GM08714 (cell line): ENCODE results near the gene CA5B.

Experiments
- H3K4me3 ChIP-seq: fragments of 200-500 bp; sonication (Bioruptor generic); 2 replicates; pipeline ENCODE4 v1.5.1; 2014; ENCODE audit warnings: mild to moderate bottlenecking, low read length, inconsistent platforms
- ZNF274 ChIP-seq: IDR thresholded peaks from 2 replicates; pipeline ENCODE4 v1.6.1; 2012; ENCODE audit warnings: mild to moderate bottlenecking, low read depth, low read length

Gene CA5B

DNA sequence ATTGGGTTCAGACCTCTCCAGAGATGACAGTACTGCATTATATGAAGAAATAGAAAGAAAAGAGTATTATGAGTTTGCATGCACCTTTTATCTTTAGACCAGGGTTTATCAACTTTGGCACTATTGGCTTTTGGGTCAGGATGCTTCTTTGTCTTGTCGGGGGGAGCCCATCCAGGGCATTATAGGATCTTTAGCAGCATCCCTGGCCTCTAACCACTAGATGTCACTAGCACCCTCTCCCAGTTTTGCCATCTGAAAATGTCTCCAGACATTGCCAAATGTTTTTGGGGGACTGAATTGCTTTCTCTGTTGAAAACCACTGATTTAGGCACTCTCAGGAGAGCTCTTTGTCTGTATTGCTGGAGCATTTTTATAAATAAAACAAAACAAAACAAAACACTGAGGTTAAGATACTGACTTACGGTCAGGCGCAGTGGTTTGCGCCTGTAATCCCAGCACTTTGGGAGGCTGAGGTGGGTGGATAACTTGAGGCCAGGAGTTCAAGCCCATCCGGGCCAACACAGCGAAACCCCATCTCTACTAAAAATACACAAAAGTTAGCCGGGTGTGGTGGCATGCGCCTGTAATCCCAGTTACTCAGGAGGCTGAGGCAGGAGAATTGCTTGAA lies 23.6 kb downstream of the CA5B start:
- H3K4me3 ChIP-seq: no peak overlapping the region
- no peak for TF ChIP-seq ZNF274

DNA sequence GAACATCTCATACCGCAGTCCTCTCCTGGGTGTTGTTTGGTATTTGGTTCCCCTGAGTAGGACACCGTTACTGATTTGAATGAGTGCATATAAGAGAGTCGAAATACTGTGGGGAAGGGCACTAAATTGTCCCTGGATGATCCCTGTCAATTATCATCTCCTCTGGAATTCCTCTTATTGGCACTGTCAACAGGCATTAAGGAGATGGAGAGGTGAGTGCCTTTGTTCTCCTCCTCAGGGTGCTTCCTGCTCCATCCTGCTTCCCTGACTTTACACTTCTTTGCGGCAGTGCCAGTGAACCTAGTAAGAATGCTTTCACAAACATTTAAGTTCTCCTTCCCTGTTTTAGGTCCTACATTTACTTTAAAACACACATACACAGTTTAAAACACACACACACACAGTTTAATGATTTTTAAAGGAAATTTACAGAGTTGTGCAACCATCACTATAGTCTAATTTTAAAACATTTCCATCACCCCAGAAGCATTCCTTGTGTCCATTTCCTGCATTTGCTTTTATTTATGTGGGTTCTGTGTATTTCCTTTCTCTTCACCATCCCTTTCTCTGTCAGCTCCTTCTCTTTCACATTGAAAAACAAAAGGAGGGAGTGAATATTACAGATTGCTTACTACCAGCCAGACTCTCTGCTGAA lies 31.4 kb downstream of the CA5B start:
- no peak for TF ChIP-seq ZNF274
- no peak overlapping the region for H3K4me3 ChIP-seq

DNA sequence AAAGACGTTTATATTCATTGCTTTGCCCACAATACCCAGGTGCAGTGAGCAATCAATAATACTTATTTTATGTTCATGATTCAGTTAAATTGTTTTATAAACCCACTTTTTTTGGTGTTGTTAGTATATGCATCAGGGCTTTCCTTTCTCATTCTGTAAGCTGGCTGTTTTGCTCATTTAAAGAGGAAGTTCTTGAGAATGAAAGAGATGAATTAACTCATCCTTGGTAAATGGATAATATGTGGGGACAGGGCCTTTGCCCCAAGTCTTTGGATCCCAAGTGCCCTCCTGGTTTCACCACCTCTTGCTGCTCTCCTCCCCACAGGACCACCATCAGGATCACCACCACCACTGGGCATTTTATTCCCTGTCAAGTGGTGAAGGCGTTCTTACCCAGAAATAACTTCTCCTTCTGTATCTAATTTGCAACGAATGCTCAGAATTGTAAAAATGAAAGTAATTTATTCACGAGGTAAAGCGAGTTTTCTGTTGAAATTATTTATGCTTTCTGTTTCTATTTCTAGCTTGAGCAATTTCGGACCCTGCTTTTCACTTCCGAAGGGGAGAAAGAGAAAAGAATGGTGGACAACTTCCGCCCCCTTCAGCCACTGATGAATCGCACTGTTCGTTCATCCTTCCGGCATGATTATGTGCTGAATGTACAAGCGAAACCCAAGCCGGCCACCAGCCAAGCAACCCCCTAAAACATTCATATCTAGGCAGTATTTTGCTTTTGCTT lies 44.1 kb downstream of the CA5B start:
- no peak for TF ChIP-seq ZNF274
- H3K4me3 ChIP-seq: peak overlapping the region; percentile 81

DNA sequence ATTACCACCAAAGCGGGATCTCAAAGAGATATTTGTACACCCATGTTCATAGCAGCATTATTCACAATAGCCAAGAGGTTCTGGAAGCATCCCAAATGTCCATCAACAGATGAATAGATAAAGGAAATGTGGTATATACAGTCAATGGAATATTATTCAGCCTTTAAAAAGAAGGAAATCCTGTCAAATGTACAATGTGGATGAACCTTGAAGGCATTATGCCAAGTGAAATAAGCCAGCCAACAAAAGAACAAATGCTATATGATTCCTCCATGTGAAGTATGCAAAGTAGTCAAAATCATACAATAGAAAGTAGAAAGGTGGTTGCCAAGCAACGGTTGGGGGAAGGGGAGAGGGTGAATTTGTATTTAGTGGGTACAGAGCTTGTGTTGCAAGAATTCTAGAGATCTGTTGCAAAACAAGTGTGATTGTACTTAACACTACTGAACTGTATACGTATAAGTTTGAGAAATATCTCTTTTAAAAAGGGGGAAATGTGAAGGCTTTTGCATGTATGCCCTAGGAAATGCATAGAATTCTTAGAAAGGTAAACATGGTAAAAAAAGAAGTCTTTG lies 47.2 kb downstream of the CA5B start:
- TF ChIP-seq ZNF274: no peak
- H3K4me3 ChIP-seq: no peak overlapping the region

DNA sequence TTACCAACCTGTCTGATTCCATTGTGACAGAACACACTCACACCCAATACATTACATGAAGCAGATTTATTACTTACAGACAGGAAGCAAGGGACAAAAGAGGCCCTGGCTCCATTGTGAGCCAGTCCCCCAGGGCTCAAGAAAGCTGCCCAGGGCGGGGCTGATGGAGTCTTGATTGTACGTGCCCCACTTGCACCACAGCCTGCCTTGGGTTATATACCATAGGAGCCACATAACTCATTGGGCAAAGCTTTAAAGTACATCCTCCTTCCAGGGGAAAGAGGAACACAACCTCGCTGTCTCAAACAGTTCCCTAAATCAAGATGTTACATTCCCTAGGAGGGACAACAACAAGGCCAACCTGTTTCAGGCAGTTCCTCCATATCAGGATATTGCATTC lies 48.8 kb downstream of the CA5B start:
- no peak for TF ChIP-seq ZNF274

DNA sequence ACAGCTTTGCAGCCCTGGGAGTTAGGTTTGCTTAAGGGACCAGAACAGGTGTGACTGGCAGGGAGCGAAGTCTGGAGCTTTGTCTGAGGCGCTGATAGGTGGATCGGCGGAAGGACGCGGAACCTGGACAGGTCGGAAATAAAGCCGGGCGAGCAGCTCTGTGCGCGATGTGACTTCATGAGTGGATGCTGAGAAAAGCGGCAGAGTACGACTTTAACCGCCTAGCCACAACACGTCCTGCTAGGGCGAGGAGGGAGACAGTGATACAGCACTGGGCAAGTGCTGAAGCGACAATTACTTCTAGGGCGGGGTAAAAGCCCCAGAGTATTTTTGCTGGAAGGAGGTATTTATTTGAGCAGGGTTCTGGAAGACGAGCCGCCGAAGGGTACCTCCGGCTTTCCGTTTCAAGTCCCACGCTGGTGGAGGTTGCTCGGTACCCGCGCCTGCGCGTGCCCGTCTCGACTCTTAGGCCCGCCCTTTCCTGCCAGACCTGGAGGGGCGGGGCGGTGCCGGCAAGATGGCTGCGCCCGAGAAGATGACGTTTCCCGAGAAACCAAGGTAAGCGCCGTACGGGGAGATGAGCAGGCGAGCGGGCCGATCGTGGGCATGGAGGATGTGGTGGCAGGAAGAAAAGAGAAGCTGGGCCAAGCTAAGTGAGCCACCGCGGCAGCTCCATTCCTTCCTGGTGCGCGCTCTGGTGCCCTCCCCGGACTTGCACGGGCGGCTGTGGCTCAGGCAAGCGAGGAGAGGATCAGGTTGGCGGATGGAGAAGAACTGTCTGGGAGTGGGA lies 52.1 kb downstream of the CA5B start, which contains the start of gene ZRSR2:
Gene ZRSR2 (plus strand): TSS at position 506 of the 790 bp plus-strand sequence. CDS start 12 bp downstream, at position 518.
- H3K4me3 ChIP-seq: peak within 1 kb of the TSS; percentile 77
- TF ChIP-seq ZNF274: no peak

More for the DNA sequence above, 48.8 kb downstream of the CA5B start:
- no peak overlapping the region for H3K4me3 ChIP-seq

DNA sequence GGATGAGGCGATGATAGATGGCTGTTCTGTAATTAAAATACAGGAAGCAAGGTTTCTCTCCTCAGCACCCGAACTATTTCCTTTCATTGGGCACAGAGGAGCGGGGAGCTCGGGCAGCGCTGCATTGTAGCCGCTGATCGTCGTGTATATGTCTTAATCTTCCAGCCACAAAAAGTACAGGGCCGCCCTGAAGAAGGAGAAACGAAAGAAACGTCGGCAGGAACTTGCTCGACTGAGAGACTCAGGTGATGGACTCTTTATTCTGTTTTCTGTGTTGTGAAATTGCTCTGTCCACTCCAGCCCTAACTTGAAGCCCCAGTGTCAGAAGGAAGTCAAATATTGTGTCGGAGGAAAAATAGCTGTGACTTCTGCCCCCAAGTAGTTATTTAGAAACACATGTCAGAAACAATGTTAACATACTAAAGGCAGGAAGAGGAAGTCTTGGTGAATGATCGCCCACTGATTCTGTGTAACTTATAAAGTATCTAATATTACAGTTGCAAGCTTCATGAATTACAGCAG lies 52.8 kb downstream of the CA5B start:
- H3K4me3 ChIP-seq: peak overlapping the region; percentile 77
- no peak for TF ChIP-seq ZNF274

DNA sequence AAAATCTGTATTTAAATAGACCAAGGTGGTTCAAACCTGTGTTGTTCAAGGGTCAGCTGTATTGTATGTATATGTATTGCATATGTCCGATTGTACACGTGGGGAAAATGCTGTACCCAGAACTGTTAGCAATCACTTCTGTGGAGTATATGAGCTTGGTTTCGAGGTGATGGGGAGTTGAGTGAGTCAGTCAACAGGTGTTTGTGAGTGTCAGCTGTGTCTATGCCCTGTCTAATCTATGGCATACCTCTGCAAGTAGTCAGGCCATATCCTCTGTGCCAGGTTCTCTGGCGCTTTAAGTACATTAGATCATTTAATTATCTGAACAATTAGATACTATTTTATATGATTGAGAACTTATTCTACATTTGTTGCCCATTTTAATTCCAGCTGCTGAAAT lies 59.6 kb downstream of the CA5B start:
- TF ChIP-seq ZNF274: no peak
- no peak overlapping the region for H3K4me3 ChIP-seq

DNA sequence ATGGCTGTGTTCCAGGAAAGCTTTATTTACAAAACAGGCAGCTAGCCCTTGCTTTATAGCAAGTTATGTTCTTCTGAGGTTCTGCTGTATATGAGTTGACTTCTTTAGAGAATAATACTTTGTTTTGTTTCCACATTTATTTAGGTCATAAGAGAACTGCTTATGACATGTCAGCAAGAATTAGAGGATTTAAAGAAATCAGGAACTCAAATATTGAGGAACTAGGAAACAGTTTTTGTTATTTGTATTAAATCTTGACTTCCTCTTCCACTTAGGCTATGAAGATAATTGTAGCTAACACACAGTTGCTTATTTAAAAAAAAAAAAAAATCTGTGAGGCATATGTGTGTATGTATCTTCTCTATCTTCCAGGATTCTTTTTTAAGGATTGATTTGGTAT lies 66.5 kb downstream of the CA5B start:
- no peak overlapping the region for H3K4me3 ChIP-seq

DNA sequence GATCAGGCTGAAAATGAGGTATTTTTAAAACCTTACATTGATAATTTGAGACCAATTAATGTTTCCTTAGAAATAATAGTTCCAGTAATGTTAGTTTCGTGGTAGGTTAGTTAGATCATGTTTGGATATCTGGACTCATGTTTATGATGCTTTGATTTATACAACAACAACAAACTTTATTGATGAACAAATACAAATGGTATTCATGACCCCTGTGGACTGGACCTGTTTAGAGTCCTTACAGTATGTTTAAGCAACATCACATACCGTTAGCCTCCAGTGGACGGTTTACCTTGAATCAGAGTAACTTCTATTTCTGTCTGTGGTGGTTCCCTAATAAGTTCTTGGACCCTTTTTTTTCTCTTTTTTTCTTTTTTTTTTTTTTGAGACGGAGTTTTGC lies 70.2 kb downstream of the CA5B start:
- no peak for TF ChIP-seq ZNF274
- no peak overlapping the region for H3K4me3 ChIP-seq

More for the DNA sequence above, 66.5 kb downstream of the CA5B start:
- TF ChIP-seq ZNF274: no peak

DNA sequence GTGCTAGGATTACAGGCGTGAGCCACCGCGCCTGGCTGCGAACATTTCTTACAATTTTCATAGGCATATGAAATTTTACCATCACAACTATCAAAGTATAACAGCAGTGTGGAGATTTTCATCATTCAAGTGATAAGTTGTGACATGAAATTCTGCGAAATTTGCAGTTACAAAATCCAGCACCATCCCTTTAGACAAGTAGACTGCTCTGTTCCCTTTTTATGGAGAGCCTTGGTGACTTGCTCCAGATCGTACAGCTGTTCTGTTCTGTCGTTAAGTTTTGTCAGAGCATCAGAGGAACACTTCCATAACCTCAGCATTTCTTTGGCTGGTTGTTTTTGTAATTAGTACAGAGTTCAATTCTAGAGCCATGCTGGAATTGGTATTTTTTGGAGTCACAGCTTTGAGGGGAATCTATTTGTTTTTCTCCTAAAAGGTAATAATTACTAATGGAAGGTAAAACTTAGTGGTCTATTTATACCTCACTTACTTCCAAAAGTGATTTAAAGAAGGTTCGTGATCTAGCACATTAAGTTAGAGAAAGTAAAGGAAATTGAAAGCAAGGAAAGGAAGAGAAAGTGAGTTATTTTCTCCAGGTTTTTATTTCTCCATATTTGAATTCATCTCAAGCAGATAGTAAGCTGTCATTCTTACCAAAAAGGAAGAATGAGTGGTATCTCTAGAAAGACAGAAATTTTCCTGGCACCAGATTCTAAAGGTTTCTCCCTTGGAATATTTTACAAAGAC lies 74.3 kb downstream of the CA5B start:
- no peak overlapping the region for H3K4me3 ChIP-seq
- no peak for TF ChIP-seq ZNF274

DNA sequence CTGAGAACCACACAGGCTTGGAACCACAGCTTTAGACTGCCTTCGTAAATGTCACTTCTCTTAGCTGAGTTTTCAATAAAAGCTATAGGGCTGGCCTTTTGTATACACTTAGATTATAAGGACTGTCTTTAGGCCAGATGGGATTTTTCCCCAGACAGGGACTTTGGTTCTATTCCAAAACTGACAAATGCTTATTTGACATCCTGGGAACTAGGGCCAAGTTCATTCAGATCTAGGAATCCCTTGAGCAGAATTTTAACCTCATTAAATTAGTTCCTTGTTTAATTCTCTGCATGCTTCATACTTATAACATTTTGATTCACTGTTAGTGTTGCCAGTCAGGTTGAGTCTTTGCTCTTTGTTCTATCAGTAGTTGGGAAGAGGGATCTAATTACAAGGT lies 75.3 kb downstream of the CA5B start:
- TF ChIP-seq ZNF274: no peak
- H3K4me3 ChIP-seq: no peak overlapping the region

DNA sequence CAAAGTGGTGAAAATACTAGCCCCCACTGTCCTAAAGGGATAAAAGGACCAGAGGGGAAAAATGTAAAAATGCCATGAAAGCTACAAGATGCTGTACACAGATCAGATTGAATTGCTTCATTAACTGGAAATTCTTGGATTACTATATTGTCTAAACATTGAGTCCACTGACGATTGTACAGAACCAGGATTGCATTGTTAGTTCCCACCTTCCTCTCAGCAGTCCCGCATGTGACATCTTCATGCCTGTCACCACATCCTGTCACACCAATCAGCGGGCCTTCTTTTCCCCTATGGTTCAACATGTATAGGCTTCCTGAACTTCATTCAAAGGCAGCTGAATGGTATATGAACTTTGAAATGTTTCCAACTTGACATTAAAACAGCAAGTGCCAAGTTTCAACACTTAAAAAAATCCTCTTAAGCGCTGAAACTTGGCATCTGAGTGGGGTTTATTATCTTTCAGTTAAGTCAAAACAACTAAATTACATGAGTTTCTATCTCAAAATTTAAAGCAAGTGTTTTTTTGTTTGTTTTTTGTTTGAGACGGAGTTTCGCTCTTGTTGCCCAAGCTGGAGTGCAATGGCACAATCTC lies 76.8 kb downstream of the CA5B start:
- TF ChIP-seq ZNF274: no peak
- no peak overlapping the region for H3K4me3 ChIP-seq
